HG03280 (cell line): ENCODE data around the gene FBXO10.
"Not testable (repeated sequence)": the region's sequence is repeated elsewhere in the genome, so short reads cannot be mapped to it uniquely, and the experiment has no call there.

Source experiments
- ATAC-seq: cut with Tn5 transposase; IDR thresholded peaks from one replicate; pipeline ENCODE4 v1.9.1; 2021; ENCODE audit warnings: mild to moderate bottlenecking, moderate library complexity; ENCODE audit not compliant: unreplicated experiment

Gene FBXO10, protein sequence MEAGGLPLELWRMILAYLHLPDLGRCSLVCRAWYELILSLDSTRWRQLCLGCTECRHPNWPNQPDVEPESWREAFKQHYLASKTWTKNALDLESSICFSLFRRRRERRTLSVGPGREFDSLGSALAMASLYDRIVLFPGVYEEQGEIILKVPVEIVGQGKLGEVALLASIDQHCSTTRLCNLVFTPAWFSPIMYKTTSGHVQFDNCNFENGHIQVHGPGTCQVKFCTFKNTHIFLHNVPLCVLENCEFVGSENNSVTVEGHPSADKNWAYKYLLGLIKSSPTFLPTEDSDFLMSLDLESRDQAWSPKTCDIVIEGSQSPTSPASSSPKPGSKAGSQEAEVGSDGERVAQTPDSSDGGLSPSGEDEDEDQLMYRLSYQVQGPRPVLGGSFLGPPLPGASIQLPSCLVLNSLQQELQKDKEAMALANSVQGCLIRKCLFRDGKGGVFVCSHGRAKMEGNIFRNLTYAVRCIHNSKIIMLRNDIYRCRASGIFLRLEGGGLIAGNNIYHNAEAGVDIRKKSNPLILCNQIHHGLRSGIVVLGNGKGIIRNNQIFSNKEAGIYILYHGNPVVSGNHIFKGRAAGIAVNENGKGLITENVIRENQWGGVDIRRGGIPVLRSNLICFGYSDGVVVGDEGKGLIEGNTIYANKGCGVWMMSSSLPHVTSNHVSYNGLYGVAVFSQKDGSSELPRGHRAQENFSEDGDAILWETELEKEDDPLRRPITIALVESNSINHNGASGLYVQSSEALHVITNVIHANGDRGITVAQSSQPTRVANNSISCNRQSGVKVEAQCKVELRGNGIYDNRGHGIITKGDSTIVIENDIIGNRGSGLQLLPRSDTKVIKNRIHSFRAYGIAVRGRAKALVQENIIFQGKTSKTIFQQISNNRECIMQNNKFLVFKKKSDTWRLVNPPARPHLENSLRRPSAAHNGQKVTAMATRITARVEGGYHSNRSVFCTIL

DNA sequence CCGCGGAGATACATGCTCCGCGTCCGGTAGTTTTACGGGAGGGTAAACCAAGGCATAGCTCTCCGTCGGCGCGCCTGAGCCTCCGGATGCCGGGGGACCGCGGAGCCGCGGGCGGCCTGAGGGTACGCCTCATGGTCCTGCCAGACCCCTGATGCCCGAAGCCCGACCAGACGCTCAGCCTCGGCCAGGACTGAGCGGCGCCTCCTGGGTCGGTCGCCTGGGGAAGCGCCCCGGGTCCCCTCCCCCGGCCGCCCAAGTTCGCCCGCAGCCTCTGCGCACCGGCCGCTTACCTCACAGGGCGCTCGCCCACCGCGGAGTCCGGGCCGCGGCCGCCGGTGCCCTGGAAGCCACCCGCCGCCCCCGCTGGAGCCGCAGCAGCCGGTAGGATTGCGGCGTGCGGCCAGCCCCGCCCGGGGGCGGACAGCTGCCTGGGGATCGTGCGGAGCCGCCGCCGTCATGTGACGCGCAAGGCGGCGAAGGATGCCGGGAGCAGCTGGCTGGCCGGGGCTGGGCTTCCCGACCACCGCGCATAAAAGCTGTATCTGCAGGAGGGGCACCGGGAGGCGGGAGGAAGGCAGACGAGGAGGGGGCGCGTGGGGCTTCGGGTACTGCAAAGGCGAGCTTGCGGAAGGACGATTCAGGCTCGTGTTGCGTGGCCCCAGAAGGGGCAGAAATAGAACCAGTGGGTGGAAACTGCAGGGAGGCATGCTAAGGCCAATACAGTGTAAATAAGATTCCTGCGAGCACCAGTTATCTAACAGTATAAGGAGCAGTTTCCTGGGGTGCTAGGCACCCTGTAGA lies at the start of gene FBXO10:
TSS of gene FBXO10 (minus strand) at position 460 of the 801 bp plus-strand sequence. CDS start 34,612 bp downstream, outside the sequence.
- ATAC-seq: peak; percentile 65

DNA sequence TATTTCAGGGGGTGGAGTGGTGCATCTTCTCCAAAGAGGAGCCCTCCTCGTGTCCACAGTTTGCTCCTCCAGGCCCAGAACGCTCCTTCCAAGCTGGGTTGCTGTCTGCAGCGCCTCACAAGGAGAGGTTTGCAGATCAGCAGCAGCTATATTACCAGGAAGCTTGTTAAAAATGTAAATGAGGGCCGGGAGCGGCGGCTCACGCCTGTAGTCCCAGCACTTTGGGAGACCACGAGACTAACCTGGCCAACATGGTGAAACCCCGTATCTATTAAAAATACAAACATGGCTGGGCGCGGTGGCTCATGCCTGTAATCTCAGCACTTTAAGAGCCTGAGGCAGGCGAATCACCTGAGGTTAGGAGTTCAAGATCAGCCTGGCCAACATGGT lies 49.6 kb upstream of the FBXO10 start:
- ATAC-seq: no peak

DNA sequence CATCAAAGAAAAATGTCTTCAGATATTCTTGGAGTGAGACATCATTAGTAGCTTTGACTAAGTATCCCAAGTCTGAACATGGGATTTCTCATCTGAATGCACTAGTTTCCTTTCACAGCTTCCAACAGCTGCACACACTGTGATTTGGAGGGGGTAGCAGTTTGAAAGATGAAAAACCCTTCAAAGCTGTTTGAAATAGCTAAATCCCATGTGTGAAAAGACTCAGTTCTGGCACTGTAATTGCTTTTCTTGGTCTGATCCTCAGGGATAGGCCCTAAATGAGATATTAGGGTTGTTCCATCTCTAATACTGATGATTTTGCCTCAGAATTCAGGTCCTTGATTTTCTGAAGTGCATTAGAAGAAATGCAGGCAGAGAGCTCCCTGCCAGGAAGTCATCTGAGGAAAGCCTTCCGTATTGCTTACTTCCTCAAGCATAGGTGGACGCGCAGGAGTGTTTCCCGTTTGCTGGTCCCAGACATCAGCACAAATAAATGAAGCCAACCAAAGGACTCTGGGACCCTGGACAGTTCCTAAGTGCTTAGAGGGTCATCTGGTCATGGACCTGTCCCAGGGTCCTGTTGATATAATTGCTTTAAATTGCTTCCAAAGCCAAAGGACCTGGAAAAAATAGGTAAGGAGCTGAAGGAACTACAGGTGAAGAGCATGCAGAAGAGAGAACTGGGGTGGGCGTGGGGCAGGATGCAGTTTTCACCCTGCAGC lies 49.0 kb upstream of the FBXO10 start:
- no peak for ATAC-seq

DNA sequence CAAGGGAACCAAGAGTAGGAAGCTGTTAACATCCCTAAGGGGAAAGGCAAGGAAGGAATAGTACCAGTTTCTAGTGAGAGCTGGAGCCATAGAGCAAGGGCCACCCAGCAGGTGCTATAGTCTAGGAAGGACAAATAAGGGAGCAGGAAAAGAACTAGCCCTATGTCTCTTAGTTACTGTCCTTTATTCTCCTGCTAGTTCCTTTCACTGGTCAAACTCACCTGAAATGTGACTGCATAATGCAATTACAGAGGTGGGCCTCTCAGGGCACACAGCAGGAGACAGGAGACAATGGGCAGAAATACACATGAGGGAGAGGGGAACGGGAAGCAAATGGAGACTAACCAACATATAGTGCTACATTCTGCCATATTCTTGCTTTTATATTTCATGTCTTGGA lies 47.9 kb upstream of the FBXO10 start:
- no peak for ATAC-seq

DNA sequence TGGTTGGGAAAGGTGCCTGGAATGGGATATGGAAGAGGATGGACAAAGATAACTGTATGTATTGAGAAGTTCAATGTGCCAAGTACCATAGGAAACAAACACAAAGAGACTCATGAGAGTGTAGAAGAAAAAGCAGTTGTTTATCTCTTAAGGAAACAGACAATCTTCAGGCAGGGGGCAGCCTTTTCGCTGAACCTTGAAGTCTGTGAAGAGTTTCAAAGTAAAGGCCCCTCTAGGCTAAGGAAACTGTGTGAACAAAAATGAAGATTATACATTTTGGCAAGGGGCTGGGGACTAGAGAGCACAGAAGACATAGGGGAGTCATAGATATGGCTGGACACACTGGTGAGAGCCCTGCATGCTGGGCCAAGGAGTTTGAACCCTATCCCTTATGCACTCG lies 47.1 kb upstream of the FBXO10 start:
- ATAC-seq: no peak

DNA sequence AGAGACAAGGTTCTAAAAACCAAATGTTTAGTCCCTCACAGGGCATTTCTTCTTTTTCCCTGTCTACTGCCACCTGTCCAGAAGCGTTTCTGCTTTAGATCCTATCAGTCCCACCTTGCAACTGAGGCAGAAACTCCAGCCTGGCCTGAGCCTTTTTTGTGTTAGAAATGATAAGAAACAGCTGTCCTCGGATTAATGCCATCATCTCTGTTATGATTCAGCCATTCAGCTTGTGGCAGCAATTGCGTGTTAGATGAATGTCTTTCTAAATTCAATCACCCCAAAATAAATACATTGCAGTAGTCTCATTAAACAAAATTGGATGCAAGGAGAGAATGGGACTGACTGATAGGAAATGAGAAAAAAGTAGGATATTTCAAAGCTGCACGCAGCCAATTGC lies 46.3 kb upstream of the FBXO10 start:
- ATAC-seq: no peak

DNA sequence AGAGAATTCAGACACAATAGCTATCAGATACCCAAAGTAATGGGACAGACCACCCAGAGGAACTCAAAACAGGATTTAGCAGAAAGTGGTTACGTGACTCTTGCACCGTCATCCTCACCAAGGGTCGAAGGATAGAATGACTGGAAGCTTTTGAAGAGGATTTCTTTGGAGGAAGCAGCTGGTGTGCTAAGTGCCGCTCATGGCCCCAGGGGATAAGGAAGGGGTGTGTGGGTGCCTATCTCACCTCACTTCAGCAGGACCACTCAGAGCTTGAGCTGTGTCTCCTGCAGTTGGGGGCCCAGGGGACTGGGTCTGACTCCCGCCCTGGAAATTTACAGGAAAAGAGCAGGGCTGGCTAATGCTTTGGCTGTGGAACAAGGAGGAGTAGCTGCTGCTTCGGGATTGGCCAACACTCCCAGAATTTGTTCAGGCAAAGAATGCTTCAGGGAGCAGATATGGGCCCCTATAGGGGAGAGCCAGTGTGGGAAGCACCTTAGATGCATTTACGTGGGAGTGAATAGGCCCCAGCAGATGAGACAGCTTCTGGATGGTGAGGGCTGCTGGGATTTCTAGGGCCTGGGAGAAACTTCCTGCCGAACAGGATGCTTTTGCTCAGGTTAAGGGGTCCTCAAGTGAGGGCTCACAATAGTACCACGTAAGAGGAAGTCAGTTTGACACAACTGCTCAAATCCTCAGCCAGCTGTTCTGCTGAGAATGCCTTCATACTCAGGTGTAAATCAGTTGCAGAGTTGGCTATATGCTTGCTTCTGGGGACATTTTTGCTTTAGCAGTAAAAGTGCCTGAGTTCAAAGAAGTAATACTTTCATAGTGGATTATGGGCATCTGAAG lies 45.3 kb upstream of the FBXO10 start:
- no peak for ATAC-seq

DNA sequence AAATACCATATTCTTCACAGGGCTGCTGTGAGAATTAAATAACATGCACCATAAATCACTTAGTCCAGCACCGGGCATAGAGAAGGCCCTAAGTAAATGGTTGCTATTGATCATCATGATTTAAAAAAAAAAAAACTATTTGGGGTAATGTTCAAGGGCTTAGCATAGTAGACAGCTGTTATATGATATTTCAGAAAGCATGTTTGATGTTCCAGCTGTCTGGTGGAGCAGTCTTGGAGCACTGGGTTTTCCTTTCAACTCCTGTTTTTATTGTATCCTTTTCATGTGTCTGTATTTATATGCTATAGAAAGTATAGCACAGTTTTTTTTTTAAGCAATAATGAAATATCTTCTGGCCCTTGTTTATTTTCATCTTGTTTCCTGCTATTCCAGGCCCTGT lies 44.2 kb upstream of the FBXO10 start:
- ATAC-seq: no peak

DNA sequence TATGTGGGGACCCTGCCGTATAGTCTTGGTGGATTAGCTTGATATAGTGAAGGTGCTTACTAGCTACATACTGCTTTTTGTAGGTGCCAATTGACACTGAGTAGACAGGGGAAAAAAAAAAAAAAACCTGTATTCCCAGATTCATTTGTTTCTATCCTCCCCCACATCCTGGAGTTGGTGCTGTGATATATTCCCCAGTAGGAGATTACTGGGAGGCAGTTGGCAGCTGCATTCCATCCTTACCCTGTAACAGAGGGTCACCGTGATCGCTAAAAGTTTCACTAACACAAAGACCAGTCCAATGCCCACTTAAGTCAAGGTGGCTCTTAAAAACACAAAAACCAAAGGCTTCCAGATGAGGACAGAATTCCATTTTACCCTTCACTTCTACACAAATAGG lies 43.6 kb upstream of the FBXO10 start:
- no peak for ATAC-seq

DNA sequence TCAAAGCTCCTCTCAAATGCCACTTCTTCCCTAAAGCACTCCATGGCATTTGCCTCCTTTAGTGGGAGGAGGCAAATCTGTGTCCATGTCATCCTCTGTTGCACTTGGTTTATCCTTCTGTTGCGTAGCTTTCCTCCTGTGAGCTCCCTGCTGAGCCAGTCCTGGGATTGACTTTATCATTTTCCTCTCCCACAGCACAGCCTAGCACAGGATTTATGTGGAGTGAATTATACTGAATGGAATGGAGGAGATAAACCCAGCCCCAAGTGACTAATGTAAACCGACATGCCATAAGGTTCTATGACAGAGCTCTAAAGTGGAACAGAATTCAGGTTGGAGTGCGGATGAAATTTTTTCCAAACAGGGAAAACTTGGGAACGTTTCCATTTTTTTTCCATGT lies 42.6 kb upstream of the FBXO10 start:
- no peak for ATAC-seq

DNA sequence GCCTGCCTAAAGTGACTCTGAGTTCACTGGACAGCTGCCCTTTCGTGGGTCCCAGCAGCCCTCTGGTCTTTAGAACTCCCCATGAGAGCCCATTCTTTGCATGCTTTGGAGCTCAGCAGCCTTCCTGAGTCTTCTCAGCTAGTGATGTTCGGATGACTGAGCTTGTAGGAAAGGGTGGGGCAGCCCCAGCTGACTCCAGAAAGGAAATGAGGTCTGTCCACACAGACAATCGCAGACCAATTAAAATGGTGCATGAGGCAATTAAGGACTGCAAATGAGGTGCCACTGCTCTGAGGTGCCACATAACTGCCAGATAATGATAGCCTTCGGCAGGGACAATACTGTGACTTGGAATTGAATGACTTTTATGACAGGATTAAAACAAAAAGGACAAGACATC lies 41.7 kb upstream of the FBXO10 start:
- ATAC-seq: no peak

DNA sequence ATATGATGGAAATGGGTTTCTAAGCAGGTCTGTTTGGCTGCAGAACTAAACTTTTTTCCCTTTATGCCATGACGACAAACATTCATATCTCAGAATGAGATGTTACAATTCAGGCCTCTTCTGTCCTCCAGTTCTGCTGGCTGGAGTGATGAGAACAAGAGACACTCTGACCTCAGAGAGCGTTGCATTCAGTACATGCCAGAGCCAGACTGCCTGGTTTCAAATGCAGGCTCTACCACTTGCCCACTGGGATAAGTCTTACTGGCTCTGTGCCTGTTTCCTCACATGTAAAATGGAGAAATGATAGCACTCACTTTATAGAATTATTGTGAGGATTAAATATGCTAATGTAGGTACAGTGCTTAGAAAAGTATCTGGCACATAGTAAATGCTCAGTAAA lies 41.0 kb upstream of the FBXO10 start:
- no peak for ATAC-seq

DNA sequence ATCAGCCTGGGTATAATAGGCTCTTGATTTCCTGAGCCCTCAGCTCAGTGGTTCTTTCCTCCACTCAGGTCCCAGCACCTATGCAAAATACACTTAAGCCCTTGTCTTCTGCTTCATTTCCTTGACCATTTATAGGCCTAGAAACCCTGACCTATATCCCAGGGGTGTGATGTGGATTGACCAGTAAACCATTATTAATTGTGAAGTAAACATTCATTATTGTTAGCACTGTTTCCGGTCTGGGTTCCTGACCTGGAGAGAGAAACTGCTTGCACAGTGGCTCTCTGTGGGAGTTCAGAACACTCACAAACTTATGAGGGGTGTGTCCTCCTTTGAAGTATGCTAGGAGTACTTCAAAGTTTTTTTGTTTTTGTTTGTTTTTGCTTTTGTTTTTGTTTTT lies 35.8 kb upstream of the FBXO10 start:
- no peak for ATAC-seq

DNA sequence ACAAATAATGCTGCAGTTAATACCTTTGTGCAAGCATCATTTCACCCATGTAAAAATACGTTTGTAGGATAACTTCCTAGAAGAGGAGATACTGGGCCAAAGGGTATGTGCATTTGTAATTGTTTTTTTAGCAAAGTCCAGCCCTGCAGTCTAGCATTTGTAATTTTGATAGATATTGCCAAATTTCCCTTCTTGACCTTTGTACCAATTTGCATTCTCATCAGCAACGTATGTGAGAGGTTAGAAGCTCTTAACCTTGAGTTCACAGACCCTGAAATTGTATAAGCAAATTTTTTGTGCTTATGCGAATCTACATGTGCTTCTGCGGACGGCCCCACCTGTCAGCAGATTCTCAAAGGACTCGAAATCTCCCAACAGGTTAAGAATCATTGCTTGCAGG lies 34.8 kb upstream of the FBXO10 start:
- no peak for ATAC-seq

DNA sequence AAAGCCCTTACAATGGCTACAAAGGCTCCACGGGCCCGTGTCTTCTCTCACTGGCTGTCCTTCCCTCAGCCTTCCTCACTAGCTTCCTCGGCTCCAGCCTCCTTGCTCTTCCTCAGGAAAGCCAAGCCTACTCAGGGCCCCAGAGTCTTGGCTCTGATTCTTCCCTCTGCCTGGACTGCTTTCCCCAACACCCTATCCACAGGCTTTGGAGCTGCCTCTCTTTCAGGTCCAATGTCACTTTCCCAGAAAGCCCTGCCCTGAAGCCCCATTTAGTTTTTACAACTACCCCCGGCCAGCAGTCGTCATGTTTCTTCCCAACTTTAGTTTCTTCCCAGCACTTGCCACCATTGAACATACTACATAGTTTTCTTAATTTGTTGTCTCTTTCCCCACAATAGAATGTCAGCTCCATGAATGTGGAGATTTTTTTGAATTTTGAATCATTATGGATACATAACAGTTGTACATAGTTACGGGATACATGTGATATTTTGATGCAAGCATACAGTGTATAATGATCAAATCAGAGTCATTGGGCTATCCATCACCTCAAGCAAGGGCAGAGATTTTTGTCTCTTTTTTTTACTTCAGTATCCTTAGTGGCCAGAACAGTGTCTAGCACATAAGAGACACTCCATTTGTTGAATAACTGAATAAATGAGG lies 33.7 kb upstream of the FBXO10 start:
- ATAC-seq: no peak

DNA sequence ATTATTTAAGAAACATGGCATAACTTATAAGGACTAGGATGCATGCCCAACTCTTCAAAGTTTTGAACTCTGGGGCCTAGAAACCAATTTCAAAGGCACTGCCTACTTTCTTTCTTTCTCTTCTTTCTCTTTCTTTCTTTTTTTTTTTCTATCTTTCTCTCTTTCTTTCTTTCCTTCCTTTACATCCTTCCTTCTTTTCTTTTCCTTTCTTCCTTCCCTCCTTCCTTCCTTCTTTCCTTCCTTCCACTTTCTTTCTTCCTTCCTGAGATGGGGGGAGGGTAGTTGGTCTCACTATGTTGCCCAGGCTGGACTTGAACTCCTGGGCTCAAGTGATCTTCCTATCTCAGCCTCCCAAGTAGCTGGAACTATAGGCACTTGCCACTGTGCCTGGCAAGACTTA lies 32.1 kb upstream of the FBXO10 start:
- ATAC-seq: no peak

DNA sequence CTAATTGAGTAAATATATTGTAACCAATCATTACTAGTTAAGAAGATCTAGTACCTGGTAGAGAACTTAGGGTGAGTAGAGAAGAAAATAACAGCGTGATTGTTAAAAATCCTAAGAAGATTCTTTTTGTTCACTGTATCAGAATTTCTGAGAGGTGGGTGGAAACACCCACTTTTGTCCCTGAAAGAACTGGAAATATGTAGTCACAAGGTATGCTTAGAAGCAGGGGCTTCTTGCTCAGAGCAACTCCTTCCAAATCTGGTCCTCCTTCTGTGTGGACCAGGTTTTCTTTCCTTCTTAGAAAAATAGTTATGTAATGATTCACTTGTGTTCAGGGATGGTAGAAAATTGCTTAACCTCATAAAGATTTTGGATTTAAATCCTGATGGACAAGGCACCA lies 28.1 kb upstream of the FBXO10 start:
- ATAC-seq: no peak

DNA sequence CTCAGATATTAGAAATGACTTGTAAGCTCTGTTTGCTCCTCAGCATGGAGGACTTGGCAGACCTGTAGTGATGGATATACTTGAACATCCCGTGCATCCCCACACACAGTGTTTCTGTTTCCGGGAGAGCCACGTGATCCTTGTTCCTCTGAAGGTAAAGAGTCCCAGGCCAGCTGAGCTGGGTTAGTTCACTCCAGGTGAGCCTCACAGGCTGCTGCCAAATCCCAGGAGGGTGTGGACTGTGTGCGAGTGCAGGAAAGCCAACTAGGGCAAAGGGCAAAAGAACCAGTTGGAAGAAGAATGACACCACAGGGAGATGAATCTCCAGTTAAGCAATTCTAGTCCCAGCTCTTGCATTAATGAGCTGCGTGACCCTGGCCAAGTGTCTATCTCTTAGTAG lies 26.6 kb upstream of the FBXO10 start:
- no peak for ATAC-seq

DNA sequence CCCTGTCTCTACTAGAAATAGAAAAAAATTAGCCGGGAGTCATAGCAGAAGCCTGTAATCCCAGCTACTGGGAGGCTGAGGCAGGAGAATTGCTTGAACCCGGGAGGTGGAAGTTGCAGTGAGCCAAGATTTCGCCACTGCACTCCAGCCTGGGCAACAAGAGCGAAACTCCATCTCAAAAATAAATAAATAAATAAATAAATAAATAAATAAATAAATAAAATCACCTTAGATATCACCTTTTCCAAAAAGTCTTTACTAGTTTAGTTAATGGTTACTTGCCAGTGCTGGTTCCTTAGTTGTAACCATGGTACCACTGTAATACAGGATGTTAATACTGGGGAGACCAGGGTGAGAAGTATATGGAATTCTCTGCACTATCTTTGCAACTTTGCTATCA lies 25.9 kb upstream of the FBXO10 start:
- not testable (repeated sequence) for ATAC-seq
